Measurements from ENCODE around the gene ANKMY1.

DNA sequence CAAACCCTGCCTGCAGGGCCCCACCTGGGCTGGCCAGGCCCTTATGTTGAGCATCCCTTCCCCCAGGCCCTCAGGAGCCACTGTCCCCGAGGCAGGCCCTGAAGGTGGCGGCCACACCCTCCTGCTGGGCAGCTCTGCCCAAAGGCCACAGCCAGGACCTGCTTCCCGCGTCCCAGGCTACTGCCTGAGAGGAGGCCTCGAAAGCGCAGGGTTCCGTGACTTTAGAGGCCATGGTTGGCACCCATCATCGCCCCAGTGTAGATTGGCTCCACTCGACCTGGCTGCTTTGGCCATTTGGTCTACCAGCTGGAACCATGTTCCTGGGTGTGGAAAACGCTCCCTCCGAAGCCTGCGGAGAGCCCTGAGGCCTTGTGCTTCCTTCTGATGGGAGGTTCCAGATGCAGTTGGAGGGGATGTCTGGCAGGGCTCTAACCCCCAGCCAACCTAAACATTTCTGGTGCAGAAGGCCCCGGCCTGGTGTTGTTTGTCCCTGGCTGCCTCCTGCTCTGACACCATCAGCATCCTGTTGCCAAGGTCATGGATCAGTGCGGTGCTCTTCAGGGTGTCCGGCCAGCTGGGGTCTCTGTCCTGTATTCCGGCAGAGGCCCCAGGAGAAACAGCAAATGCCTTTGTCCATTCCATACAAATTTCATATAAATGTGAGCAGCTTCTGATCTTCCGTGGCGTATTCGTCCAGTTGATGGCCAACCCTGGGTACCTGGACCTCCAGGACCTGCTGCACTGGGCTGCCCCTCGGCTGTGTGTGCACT lies 43.5 kb upstream of the ANKMY1 start:
- TF ChIP-seq FOXA1 (IDR thresholded peaks at IDR 0.05): no peak
- no peak for TF ChIP-seq FOXA1 (CRISPR knock-in tag; IDR thresholded peaks at IDR 0.05)
- TF ChIP-seq SKI (IDR thresholded peaks at IDR 0.05; ENCODE audit: partially characterized antibody): no peak
- TF ChIP-seq CEBPB (IDR thresholded peaks at IDR 0.05; ENCODE audit: borderline replicate concordance, low read depth, low read length): no peak
- TF ChIP-seq ETV6 (CRISPR knock-in tag; conservative IDR thresholded peaks at IDR 0.05): no peak

All from HepG2 (cell line).